ENCODE results near the gene PDHA1. TPM values are rescaled to one million over a fixed set of nuclear protein-coding genes. Genes with fewer than 3 reads are reported as not detected.

The PDHA1 gene
- total RNA-seq, 1 experiment from 2014 or later: 214 TPM

DNA sequence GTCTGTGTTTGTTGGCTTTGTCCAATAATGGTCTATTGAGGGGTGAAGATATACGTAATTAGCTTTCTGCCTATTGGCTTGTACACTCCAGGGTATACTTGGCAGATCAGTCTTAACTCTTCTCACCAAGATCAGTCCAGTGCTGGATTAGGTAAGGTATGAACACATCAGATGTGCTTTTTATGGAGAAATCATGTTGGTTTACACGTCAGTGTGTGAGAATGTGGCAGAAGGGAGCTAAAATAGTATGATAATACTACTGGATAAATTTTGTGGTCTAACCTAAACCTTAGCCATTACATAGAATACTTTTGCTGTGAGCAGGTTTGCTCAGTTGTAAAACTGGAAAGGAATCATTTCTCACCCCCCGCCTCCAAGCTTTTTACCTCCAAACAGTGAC is 4.2 kb downstream of the PDHA1 start:
- DNase-seq: no peak
- Histone ChIP-seq H3K4me2 (ENCODE audit: insufficient read depth, insufficient read length, low read length) (no peak overlapping the region), H3K18ac (ENCODE audit: insufficient read length, low read depth, low read length) (no peak overlapping the region), H3K4ac (ENCODE audit: low read depth, low read length) (no peak overlapping the region), H2AK5ac (ENCODE audit: insufficient read length, low read length) (no peak overlapping the region), H3K79me1 (ENCODE audit: insufficient read depth, low read depth, low read length, poor library complexity, severe bottlenecking) (no peaks in the 10 kb centered on the region), H3K9me3 (ENCODE audit: control insufficient read depth, low read depth, low read length) (peaks cover 4% of the 10 kb centered on the region), H3K23ac (ENCODE audit: insufficient read length, low read depth, low read length) (no peak overlapping the region), H3K79me2 (ENCODE audit: insufficient read depth, low read length) (peaks cover 11% of the 10 kb centered on the region), H3K14ac (ENCODE audit: insufficient read depth, low read length) (no peak overlapping the region), H2BK20ac (ENCODE audit: low read depth, low read length, poor library complexity, severe bottlenecking) (no peak overlapping the region), H4K8ac (replicated peaks; ENCODE audit: insufficient read length, low read depth, low read length) (no peak overlapping the region), H3K27me3 (ENCODE audit: insufficient read depth, low read length) (no peaks in the 10 kb centered on the region), H3K27ac (ENCODE audit: insufficient read length, low read depth, low read length) (no peak overlapping the region), H3K23me2 (ENCODE audit: insufficient read length, low read depth, low read length, poor library complexity, severe bottlenecking) (no peaks in the 10 kb centered on the region), H3K4me1 (ENCODE audit: insufficient read depth, low read length) (no peaks in the 10 kb centered on the region), H4K91ac (ENCODE audit: insufficient read length, low read depth, low read length) (no peak overlapping the region), H4K20me1 (ENCODE audit: control insufficient read depth, insufficient read depth, insufficient read length) (no peaks in the 10 kb centered on the region), H3K9ac (ENCODE audit: extremely low read depth, insufficient read length, low read length) (no peak overlapping the region), H2BK5ac (ENCODE audit: insufficient read length, low read length) (no peak overlapping the region), H2BK12ac (ENCODE audit: insufficient read length, low read depth, low read length) (no peak overlapping the region), H2AFZ (ENCODE audit: low read length) (no peak overlapping the region), H3K56ac (ENCODE audit: insufficient read length, low read depth, low read length) (no peak overlapping the region), H2BK15ac (ENCODE audit: low read depth, low read length) (no peak overlapping the region), H2BK120ac (ENCODE audit: low read depth, low read length, poor library complexity, severe bottlenecking) (no peak overlapping the region), H3T11ph (ENCODE audit: low read length) (no peak overlapping the region), H4K5ac (ENCODE audit: insufficient read length, low read depth, low read length) (no peak overlapping the region)
- Mint-ChIP-seq H3K4me1 (peaks cover 3% of the 10 kb centered on the region in 2 experiments), H3K9me3 (peaks cover 53 to 65% of the 10 kb centered on the region in 2 experiments), H3K27me3 (ENCODE audit: low read depth) (peaks cover 1% of the 10 kb centered on the region; the same call in 1 of the 2 replicates), H3K36me3 (ENCODE audit: insufficient read depth in 1 of 3, low read depth in 3 of 3) (peaks cover 10 to 39% (median 33%) of the 10 kb centered on the region in 3 experiments), H3K4me3 (no peak overlapping the region), H3K27ac (no peak overlapping the region)
- no CpG with 5 or more reads among the region's 3 CpGs for WGBS (ENCODE audit: extremely low coverage, insufficient read length, low lambda C conversion rate)
- TF ChIP-seq CTCF (conservative IDR thresholded peaks at IDR 0.05): no peak

Measured in H9 (cell line).